CD4-positive, alpha-beta T cell treated with Interleukin-2 at 100 ng/mL for 4 hours (primary cell): Measurements from ENCODE around the gene KCNA5.

Experiments
- DNase-seq: peaks from one replicate; pipeline ENCODE4 v3.0.0-alpha.2; 2020; ENCODE audit warnings: low spot score

The KCNA5 gene

DNA sequence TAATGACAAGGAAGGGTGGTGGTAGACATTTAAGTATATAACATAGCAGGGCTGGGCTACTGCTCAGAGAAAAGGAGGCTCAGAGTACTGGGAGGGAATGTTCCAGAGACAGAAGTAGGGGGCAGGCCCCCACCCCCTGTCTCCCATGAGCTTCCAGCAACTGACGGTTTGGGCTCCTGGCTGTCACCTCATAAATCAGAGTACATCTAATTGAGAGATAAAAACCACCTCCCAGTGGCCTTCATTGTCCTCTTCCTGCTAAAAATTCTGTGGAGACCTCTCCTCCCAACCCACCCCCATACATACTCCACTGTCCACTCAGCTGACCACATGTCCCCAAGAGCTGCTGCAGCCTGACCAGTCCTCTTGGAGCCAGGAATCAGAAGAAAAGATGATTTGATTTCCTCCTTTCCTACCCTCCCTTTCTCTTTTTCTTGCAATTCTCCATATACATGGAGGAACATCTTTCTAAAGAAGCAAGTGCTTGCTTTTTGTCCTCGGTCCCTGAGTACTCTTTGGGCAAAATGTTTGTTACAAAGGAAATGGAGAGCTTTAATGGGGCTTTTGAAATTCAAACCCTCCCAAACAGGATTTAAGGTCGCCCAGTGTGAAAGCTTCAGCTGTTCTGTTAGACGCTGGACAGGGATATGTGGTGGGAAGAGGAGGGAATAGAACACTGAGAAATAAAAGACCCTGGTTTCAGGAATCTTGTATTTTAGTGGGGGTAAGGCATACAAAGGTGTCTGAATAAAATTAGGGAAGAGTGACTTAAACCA, 16.4 kb upstream of the KCNA5 start:
- DNase-seq, result no peak

DNA sequence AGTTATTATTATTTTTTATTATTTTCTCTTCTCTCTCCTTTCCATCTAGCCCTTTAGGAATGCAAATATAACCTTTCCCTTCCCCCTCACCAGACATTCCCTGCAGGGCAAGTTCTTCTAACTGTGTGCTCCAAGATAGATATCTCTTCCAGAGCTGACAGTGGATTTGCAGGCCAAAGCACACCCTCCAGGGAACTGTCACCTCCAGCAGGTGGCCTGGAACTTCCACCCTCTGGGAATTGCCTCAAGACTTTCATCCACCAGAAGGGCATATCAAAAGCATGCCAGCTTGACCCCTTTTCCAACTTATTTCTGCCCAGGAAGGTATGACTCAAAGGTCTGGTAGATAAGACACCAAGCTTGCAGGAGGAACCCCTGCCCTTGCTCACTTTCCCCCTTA, 13.6 kb upstream of the KCNA5 start:
- no peak for DNase-seq

DNA sequence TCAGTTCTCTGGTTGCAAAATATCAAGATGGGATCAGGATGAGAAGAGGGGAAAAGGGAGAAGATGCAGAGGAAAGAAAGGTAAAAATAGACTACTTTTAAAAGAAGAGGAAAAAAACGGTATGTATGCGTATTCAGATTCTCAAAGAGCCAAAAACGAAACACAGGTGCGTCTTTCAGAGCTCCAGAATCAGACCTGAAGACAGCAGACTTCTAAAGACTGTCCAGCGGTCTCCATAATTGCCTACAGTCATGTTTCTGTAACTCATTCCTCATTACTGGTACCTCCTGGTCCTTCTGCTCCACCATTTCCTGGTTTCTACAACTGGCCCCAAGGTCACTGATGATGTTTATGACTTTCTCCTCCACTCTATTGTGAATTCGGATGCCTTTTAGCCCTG, 12.4 kb upstream of the KCNA5 start:
- no peak for DNase-seq

DNA sequence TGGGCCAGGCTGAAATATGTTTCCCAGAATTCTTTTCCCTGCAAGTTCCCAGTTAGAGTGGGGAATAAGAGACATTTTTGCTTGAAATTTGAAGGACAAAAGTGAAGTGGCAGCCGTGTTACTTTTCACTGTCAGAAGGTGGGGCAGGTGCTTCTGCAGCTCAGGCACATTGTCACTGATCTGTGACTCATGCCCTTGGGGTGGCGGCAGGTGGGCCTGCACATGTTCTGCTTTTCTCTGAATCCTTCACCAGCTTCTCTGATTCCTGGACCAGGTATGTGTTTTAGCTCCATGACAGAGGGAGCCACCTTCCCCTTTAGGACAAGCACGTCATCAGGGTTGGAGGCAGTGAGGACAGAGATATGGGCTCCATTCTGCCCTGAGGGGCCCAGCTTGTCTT, 11.7 kb upstream of the KCNA5 start:
- DNase-seq, result no peak

DNA sequence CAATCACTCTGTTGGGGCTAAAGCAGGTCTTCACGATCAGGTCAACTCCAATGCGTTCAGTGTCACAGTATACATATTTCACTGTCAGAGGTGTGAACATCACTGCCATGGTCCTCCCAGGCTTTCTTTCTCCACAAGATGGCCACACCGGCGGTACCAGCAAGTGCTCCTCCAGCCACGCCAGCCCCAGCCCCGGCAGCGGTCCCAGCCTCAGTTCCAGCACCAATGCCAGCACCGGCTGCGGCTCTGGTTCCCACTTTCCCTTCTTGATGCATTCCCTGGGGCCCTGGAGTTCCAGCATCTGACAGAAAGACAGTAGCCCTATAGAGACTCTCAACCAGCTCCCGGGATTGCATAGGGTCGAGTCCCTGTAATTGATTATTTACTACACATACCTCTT, 10.9 kb upstream of the KCNA5 start:
- DNase-seq, result no peak

DNA sequence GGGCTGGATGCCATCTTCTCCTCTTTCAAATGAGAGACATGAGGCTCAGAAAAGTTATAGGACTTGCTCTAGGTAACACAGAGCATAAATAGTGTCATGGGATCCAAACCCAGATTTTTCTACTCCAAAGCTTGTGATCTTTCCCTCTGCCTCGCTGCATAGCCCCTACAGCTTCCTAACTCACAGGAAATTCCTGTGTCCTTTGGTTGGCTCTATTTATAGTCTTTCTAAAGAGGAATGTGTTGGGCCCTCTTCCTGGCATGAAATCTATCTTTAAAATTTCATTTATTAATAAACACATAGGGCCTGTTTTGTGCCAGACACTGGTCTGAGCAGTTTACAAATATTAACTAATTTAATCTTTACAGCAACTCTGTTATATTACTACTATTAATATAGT, 9.8 kb upstream of the KCNA5 start:
- DNase-seq, result no peak

DNA sequence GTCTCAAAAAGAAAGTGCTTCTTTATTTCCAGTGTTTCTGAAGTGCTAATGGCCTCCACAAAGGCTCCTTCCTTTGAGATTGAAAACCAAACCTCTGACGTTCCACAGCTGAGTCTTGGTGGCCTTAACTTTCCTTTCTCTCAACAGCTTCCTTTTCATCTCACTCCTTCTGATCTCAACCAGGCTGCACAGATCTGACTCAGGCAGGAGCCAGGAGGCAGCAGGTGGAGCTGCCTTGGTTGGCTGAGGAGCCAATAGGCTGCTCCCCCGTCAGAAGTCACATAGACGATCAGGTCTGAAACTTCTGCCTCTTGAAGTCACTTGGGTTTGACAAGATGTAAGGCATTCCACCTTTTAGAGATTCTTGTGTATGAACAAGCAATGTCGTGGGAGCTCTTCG, 9.1 kb upstream of the KCNA5 start:
- DNase-seq, result no peak

DNA sequence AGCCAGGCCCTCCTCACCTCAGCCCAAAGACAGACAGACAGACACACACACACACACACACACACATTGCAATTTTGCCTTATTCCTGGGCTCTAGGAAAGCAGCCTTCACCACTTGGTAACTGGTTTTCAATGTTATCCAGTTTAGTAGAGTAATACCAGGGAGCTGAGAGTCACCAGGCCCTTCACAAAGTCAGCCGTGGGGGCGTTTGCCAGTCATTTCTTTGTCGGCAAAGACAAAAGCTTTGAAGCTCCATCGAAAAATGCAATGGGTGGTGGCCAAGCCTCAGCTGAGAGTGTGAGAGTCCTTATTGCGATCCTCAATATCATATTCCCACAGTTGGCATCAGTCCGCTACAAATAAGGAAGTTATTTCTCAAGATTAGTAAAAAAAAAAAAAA, 8.1 kb upstream of the KCNA5 start:
- DNase-seq, result no peak

DNA sequence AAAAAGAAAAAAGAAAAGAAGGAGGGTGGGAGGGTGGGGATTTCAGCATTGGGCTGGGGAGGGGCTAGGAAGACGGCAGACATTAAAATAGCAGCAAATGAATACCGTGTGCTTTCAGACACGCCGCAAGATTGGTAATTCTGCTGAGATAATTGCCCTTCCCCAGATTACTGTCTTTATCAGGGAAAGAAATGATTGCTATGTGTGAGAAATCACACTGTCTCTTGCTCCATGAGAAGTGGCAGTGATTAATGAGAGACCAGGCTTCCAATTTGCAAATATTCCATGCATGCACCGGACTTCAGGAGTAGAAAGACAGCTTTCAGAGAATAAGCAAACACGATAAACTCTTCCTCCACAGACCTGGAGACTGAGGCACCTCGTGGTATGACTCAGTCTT, 7.6 kb upstream of the KCNA5 start:
- DNase-seq, result no peak

DNA sequence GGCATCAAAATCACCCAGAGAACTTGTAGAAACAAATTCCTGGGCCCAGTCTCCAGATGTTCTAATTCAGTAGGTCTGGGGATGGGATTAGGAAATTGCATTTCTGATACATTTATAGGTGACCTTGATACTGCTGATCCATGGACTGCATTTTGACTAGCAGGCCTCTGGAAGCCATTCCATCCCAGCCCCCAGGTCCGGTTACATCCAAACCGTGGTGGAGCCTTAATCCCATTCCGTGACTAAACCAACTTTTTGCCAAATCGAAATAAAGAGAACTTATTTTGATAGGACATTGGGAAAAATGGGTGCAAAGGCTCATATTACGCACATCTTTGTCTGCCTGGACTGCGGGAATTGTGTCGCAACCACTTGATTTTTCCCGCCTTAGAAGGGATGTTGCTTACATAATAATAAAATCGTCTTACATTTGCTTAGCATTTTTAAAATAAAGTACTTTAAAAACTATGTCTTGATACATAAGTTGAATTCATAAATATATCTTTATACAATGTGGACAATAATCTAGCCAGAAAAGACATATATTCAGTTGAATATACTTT, 5.8 kb upstream of the KCNA5 start:
- DNase-seq, result no peak

DNA sequence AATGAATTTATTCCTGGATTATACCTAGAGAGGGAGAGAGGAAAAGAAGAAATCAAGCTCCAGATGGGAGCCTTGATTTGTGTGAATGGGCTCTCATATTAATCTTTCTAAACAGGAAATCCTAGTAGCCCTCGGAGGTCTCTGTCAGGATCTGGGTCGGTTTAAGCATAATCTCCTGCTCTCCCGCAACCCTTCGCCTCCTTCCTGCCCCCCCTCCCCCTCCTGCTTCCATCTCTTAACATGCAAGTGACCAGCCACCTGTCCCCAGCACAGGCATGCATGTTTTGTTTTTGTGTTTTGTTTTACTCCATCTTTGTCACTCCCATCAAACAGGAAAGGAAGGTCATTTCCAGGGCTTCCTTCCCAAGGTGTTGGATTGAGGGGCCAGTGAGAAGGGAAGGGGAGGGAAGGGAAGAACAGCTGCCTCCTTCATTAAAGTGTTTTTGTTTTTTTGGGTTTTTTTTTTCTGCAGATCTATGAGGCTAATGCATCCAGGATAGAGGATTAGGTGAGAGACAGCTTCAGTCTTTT, 4.8 kb upstream of the KCNA5 start:
- DNase-seq, result no peak

DNA sequence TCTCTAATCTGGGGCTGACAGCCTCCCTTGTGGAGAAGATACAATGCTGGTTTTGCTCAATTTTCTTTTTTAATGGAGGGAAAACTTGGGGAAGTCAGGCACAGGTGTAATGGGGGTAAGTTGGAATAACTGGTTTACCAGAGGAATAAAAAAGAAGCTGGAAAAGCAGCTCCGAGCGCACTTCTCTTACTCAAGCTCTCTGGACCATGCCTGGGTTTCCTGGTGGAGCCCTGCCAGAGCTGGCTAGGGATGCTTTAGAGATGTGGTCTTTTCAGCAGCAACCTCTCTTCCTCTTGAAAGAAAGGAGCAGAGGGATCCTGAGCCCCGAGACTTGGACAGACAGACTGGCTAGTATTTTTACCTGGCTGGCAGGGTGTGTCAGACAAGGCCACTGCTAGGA, 3.9 kb upstream of the KCNA5 start:
- no peak for DNase-seq

DNA sequence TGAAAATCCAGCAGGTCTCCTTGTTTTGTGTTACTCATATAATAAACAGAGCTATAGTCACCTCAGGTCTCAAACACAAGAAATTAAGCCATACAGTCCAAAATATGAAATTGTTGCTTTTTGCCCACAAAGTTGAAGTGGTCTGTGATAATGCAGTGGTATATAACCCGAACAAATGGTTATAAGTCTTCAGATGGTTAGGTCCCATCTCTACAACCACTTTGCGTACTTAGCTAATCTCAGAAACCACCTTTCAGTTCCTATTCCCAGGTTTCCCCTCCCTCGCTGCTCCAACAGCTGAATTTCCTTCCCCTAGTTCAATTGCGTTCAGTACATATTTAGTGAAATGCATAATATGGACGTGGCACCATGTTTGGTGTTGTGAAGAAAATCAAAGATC, 3.3 kb upstream of the KCNA5 start:
- DNase-seq, result no peak

DNA sequence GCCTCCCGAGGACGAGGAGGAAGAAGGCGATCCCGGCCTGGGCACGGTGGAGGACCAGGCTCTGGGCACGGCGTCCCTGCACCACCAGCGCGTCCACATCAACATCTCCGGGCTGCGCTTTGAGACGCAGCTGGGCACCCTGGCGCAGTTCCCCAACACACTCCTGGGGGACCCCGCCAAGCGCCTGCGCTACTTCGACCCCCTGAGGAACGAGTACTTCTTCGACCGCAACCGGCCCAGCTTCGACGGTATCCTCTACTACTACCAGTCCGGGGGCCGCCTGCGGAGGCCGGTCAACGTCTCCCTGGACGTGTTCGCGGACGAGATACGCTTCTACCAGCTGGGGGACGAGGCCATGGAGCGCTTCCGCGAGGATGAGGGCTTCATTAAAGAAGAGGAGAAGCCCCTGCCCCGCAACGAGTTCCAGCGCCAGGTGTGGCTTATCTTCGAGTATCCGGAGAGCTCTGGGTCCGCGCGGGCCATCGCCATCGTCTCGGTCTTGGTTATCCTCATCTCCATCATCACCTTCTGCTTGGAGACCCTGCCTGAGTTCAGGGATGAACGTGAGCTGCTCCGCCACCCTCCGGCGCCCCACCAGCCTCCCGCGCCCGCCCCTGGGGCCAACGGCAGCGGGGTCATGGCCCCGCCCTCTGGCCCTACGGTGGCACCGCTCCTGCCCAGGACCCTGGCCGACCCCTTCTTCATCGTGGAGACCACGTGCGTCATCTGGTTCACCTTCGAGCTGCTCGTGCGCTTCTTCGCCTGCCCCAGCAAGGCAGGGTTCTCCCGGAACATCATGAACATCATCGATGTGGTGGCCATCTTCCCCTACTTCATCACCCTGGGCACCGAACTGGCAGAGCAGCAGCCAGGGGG, 979 bp downstream of the KCNA5 start:
- DNase-seq, result no peak

DNA sequence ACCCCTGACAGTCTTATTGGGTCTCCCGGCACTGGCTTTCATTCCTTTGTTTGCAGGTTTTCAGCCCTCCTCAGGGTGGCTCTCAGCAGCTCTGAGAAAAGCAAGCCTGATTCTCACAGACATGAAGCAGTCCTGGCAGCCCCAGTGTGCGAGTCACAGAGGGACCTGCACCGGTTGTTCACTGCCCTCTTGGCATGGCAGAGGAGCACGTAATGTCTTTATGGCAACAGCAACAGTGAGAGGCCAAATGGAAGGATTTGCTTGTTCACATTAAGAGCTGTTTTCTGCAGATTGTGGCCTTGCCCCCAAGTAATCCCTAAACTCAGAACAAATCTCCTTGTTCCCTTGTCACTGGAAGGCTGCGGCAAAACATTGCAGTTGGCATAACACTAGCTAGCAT, 3.4 kb downstream of the KCNA5 start:
- no peak for DNase-seq

DNA sequence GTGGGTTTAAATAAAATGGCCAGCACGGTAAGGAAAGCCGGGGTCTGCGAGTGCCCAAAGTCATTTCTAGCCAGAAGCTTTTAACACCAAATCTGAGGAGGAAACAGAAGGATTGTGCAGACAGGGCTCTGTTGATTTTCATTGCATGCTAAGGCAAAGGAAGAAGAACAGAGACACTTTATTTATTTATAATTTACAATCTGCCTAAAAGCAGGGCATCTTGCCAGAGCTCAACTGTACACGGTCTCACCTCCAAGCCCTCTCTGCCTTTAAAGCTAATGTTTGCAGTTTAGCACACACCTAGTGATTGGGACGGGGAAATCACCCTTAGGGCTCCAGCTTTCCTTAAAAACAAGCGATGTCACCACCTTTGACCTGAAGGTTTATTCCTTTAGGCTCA, 4.0 kb downstream of the KCNA5 start:
- DNase-seq, result no peak

DNA sequence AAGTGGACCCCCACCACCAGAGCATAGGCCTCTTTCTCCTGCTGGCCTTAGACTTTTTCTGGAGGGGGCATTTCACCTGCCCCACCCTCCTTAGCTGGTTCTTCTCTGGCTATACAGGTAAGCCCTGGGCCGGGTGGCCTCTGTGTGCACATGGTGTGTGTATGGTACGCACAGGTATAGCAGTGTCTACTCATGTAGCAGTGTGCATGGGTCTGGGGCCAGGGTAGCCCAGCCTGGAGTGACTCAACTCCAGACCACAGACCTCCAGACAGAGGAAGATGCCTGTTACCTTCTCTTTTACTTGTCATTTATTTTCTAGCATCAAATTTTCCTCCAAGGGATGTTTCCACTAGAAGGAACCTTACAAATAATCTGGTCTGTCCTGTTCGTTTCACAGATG, 6.9 kb downstream of the KCNA5 start:
- DNase-seq, result no peak

DNA sequence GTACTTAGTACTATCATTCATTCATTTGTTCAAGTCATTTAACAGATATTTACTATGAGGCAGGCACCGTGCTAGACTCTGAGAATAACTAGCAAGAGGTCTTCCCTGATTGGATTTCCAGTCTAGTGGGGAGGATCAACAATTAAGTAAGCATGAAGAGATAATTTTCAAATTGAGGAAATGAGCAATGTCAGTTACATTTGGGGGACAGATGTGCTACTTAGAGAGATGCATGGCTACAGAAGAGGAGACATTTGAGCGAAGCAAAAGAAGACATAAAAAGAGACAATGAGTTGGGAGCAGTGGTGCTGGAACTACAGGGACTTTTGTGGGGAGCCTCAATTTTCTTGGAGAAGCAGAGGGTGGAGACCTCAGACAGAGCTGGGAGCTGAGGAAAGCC, 7.7 kb downstream of the KCNA5 start:
- no peak for DNase-seq

DNA sequence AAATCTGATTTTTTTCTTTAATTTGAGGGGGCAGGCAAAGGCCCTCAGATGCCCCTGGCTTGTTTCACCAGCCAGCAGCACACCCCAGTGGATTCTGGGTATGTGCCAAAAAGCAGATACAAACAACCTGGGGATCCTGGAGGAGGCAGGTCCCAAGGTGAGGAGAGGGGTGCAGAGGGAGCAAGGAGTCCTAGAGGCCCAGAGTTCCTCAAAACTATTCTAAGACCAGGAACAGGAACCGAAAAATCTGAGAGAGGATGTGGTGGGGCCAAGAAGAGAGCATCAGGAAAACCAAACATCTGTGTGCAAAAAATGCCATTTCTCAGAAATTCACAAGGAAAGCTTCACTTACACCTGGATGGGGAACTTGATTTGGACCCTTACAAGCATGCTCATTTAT, 8.2 kb downstream of the KCNA5 start:
- DNase-seq, result no peak

DNA sequence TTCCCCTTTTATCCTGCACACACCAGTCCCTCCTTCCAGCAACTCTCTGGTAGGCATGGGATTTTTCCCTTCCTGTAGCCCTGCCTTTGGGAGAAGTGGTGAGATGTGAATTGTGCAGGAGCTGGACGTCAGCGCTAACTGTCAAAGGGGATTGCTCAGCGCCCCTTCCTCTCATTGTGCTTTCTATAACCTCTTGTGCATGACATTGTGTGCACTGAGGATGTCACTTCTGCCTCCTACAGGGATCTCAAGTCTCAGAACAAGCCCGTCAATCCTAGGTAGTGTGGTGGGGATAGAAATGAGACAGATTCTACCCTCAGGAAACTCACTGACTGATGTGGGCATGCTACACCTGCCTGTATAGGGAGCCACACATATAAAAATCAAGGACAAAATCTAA, 8.7 kb downstream of the KCNA5 start:
- DNase-seq, result no peak

DNA sequence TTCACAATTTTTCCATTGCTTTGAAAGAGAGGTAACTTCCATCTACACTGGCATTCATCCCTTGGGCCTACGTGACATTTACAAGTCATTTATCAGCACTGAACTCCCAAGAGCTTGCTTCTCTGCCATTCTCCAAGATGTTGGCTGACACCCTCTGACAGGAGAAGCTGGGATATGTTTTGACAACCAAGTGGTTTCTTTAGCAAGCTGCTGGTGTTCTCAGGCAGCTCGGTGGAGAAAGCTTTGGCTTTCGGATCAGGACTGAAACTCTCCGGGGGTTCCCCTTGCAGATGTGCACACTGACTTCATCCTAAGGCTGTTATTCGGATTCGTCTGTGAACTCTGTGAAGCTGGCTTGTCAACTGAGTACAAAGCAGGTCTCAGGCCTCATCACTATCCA, 15.7 kb downstream of the KCNA5 start:
- no peak for DNase-seq

DNA sequence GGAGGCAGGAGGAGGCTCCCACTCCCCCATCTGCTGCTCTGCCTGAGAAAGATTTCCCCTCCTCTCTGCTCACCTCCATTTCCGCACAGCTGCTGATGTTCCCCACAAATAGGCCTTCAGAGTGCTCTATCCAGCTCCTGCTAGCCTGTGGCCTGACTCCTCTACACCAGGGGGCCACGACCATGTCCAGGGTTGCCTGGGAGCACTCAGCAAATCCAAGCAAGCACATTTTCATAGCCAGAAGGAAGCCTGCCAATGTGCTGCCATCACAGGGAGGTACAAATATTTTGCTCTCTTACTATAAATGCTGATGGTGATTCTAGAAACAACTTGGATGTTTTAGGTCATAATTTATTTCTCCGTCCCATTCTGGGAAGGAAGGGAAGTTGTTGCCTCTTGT, 17.3 kb downstream of the KCNA5 start:
- no peak for DNase-seq

DNA sequence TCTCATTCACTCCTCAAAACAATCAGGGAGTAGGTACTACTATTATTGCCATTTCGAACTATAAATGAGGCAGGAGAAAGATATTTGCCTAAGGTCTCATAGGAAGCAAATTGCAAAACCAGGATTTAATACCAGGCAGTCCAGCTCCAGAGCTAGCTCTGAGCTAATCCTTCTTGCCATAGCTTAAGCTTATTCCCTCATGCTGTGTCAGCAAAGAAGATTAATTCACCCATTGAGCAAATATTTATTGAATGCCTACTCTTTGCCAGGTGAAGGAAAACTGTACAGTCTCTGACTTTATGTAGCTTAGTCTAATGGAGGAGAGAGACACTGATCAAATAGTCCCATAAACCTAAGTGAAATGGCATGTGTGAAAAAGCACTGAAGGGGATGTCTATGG, 19.5 kb downstream of the KCNA5 start:
- DNase-seq, result no peak
